ENCODE results near the gene ANKRD39. TPM values are rescaled to one million over a fixed set of nuclear protein-coding genes. Genes with fewer than 3 reads are reported as not detected.

Gene ANKRD39
- total RNA-seq, 2 donors from 2014 or later: 11.9 to 12.4 TPM

DNA sequence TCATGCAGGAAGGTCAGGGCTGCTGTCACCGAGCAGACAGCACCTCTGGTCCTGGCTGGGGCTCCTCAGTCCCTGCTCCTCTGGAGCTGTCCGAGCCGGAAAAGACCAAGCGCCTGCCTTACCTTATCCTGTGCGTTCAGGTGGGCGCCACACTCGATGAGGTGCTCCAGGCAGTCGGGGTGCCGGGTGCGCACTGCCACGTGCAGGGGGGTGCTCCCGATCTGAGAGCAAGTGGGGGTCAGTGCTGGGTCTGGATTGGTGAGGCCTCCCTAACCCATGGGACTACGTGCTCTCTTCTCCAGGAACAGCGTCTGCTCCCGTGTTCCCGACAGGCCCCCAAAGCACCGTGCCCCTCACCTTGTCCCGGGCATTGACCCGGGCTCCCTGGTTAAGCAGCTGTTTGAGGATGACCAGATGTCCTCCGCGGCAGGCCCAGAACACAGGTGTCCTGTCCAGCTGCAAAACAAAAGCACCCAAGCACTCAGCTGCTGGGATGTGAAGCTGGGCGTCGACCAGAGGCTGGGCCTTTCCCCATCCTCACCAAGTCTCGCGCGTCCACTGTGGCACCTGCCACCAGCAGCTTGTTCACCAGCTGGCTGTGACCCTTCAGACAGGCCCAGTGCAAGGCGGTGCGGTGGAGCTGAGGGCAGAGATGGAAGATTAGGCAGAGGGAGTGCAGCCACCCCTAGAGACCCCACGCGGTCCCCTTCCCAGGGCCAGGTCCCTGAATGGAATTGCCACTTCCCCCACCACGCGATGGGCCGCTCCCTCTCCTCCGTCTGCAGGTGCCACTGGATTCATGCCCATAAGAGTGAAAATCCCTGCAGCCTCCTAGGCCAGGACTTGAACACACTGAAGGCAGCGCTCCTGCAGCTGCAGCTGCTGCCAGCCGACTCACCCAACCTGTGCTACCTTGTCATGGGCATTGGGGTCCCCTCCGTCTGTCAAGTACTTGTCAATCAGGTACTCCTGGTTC lies 17.7 kb downstream of the ANKRD39 start:
- intact Hi-C loops (cut with DNase I): no loop called here
- ATAC-seq: no peak
- no peak for DNase-seq

DNA sequence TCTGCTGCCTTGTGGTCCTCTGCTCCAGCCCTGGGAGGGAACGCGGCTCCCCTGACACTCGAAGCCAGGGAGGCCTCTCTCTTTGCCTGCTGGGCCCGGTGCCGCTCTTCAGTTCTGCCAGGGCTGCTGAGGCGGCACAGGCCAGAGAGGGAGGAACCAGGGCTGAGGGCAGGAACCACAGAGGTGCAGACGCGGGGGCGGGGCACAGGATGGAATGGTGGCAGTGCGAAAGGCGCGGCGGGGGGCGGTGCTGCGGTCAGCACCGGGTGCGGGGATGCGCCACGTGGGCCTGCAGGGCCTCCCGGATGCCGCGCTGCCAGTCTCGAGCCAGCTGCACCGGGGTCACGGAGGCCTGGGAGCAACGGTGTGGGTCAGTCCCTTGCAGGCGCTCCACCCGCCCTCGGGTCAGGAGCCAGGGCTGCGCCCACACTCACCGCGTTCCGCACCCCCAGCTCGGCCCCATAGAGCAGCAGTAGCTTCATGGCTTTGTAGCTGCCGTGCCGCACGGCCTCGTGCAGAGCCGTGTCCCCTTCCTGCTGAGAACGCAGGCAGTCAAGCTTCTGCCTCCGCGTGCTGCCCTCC lies 18.4 kb downstream of the ANKRD39 start:
- DNase-seq: peak; percentile 65
- intact Hi-C loops (cut with DNase I): no loop called here
- peak; percentile 47 for ATAC-seq

DNA sequence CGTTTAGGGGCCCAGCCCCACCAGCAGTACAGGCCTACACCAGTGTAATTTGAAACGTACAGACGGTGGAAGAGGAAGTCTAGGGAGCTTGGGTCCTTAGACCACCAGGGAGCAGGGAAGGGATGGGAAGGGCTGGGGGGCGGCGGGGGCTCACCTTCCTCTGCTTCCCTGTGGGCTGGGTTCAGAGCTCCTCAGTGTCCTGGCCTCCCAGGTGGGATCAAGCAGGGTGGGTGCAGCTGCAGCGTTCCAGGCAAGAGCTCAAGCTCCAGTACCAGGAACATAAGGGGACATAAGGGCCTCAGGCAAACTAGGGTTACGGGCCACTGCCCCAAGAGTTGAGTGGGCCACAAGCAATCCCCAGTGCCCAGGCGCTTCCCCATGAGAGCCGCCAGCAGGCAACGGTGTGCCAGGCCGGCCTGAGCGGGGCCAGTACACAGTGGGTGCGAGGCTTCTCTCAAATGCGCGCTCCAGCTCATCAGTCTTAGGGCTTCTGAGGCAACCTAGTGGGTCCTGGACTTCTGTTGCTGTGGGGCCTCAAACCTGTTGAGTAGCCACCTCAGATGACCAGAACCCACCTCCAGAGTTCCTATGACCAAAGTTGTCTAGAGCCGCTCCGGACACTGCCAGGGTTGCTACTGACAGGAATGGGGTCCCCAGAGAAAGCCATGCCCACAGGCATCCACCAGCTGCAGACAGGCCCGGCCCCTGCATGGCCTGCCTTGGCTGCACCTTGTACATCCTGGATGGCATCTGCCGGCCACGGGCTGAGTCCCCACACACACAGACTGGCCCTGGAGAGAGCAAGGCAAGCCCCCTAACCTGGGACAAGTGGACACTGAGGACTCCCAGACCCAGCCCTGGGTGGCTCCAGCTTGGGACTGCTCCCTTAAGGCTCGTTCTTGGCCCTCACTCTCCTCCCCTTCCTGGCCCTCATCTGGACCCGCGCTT lies 19.2 kb downstream of the ANKRD39 start:
- intact Hi-C loops (cut with DNase I): no loop called here
- ATAC-seq (no peak), DNase-seq (no peak)

DNA sequence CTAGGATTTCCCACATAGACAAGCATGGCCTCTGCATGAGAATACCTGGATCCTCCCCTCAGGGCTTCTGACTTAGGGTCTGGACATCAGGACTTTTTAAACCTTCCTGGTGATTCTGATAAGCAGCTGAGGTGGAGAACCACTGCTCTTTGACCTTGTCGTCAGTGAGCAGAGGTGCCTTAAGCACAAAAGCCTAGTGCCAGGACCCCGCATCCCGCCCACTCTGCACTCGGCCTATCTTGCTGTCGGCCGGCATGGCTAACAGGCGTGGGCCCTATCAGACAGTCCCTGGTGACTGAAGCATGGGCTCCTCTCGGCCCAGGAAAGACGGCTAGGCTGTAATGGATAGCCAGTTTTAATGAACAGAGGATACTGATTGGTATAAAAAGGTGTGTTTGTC lies 20.2 kb downstream of the ANKRD39 start:
- no peak for ATAC-seq
- DNase-seq: no peak
- intact Hi-C loops (cut with DNase I): no loop called here

DNA sequence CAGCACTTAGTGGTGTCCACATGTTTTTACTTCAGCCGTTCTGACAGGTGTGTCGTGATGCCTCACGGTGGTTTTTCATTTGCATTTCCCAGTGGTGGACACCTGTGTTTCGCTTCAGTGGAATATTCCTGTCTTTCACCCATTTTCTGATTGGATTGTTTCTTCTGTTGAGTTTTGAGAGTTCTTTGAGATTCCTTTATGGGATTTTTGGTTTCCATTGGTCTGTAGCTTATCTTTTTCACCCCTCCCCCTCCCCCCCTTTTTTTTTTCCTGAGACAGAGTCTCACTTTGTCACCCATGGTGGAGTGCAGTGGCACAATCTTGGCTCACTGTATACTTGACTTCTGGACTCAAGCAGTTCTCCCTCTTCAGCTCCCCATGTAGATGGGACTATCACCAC lies 22.0 kb downstream of the ANKRD39 start:
- no peak for ATAC-seq
- intact Hi-C loops (cut with DNase I): no loop called here
- DNase-seq: no peak

DNA sequence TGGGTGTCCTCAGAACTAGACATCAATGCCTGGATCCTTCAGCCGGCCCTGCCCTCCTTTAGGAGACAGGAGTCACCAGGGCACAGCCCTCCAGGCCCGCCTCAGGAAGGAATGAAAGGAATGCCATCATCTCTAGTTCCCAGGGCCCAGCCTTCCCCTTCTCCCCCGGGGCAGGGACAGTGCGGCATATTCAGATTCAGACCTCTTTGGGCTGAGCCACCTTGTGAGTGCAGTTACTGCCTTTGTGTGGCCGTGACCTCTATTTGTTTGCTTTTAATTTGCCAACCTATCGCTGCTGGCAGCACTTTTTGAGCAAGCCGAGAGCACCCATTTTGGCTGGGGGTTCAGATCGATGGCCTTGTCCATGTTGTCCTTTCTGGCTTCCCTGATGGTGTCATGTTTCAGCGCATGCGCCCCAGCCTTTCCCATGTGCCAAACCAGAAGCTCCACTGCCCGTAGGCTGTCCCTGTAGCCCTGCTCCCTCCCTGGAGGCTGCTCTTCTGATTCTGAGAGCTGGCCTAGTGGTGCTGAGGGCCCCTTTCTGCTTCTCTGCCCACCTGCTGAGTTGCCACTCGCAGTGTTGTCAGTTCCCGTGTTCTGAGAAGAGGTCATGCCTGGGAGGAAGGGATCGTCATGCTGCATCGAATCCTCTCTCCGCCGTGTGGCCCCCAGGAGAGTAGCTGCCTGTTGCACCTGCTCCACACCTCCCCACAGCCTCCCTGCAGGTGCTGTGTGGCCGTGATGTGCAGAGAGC lies 24.9 kb downstream of the ANKRD39 start:
- DNase-seq: peak; percentile 69
- peak; percentile 66 to 83 for ATAC-seq
- intact Hi-C loops (cut with DNase I): no loop called here

DNA sequence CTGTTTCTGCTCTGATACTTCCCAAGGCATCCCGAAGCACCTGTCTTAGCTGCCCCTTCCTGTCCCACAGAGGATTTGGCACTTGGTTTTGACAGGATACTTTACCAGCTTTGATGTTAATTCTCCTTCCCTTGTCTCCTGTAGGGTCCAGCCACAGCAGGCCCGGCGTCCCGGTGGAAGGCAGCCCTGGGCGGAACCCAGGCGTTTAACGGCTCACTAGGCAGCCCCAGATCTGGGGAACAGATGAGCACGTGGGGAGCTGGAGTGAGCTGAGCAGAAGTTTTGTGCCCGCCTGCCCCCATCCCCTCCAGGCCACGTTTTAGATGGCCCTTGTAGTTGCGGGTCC lies 25.4 kb downstream of the ANKRD39 start:
- no peak for DNase-seq
- peak in 1 of 2 donors; percentile 3 for ATAC-seq
- intact Hi-C loops (cut with DNase I): no loop called here

DNA sequence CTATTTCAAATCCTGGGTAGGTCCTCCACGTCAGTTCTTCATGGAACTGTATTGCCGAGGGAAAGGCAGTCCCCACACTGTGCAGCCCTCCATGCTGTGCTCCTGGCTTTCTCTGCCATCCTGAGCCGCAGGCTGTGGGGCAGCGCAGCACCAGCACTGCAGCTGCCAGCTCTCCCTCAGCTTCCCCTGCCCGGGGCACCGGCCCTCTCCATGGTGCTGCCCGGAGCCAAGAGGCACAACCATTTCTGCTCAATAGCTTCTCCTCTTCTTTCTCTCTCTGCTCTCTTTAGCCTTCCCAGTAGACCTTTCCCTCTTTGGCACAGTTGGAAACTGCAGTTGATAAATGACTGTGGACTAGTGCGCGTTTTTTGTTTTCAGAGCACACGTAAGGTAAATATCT lies 26.1 kb downstream of the ANKRD39 start:
- ATAC-seq (peak; percentile 63 to 70), DNase-seq (no peak)
- intact Hi-C loops (cut with DNase I): no loop called here

DNA sequence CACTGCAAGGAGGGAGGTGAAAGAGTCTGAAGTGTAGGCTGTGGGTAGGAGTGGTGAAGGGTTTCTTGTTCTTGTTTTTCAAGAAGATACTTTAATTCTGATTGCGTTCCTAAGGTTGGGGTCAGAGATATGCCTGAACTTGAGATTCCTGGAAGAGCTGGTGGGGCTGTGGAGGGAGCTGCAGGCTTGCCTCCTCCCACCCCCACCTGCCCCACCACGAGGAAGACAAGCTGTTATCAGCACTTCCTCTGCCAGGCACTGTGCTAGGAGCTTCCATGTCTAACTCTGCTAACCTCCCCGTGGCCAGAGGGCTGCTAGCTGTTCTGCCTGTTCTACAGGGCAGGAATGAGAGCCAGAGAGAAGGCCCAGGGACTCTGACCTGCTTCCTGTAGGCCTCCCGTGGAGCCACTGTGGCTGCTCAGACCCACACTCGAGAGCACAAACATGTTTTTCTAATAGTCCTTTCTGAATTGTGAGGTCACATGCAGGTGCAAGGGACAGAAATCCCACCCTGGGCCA lies 27.7 kb downstream of the ANKRD39 start:
- no peak for DNase-seq
- intact Hi-C loops (cut with DNase I): no loop called here
- ATAC-seq: no peak

DNA sequence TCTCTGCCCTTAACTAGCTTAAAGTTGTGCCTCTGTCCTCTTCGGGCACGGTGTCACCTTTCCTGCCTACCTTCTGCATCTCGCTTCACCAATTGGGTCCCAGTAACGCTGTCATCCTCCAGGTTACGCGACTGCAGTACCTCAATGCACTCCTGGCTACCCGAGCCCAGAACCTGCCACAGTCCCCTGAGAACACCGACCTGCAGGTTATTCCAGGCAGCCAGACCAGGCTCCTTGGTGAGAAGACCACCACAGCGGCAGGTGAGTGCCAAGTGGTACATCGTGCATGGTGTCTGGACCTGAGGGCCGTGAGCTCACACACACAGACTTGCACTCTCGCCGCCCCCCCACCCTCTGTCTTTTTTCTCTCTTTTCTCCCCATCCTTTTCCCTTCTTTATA lies 28.9 kb downstream of the ANKRD39 start:
- no peak for DNase-seq
- intact Hi-C loops (cut with DNase I): no loop called here
- ATAC-seq: no peak

DNA sequence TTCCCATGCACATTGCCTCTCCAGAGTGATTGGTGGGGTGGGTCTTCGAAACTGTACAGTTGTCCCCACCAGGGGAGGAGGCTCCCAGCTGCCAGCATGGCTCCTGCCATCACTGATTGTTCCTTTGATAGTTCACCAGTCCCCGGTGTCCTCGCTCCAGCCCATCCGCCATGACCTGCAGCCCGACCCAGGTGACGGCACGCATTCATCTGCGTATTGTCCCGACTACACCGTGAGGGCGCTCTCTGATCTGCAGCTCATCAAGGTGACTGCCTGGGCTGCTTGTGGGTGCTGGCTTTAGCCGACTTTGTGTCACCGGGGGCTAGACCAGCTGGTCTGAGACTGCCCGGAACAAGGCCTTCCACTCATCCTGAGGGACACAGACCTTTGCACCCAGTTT lies 29.4 kb downstream of the ANKRD39 start:
- DNase-seq (no peak), ATAC-seq (no peak)
- intact Hi-C loops (cut with DNase I): no loop called here

DNA sequence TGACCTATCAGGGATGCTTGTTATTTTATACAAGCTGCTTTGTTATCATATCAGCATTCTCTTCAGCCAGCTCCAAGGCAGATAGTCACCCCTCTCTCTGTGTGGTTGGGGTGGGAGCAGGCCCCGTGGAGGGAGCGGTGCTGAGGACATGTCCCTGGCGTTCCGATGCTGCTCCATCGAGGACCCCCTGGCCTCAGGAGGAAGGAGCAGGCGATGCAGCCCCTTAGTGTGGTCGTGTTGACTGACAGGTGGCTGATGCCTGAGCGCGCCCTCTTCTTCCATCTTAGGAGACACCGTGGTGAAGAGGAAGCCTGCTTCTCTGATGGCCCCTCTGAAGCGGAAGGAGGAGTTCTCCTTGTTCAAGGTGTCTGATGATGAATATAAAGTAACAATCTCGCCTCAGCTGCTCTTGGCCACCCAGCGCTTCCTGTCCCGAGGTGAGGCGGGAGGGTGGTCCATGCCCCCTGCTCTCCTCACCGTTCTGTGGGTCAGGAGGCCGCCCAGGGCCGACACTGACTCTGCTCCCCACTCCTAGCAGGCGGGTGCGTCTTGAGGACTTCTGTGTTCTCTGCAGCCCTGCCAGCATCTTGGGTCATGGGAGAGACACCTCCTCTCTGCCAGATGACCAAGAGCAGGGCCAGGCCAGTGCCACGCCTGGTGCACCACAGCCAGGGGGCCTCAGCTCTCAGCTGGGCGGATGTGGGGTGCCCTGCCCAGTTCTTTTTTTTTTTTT lies 31.1 kb downstream of the ANKRD39 start:
- no peak for DNase-seq
- ATAC-seq: no peak

DNA sequence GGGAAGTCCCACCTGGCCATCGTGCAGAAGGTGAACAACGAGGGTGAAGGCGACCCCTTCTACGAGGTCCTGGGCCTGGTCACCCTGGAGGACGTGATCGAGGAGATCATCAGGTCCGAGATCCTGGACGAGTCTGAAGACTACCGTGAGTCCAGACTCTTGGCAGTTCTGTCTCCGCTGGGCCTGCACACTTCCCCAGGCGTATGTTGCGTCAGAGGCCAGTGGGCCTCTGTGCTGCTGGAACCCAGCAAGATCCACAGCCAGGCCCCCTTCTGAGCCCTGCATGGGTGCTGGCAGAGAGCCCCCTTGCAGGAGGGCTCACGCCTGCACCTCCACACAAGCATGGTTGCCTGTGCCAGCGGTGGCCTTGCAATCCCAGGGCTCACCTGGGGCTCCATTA lies 32.8 kb downstream of the ANKRD39 start:
- intact Hi-C loops (cut with DNase I): no loop called here
- ATAC-seq: no peak
- no peak for DNase-seq

More for the DNA sequence above, 31.1 kb downstream of the ANKRD39 start:
- intact Hi-C loops (cut with DNase I): no loop called here

DNA sequence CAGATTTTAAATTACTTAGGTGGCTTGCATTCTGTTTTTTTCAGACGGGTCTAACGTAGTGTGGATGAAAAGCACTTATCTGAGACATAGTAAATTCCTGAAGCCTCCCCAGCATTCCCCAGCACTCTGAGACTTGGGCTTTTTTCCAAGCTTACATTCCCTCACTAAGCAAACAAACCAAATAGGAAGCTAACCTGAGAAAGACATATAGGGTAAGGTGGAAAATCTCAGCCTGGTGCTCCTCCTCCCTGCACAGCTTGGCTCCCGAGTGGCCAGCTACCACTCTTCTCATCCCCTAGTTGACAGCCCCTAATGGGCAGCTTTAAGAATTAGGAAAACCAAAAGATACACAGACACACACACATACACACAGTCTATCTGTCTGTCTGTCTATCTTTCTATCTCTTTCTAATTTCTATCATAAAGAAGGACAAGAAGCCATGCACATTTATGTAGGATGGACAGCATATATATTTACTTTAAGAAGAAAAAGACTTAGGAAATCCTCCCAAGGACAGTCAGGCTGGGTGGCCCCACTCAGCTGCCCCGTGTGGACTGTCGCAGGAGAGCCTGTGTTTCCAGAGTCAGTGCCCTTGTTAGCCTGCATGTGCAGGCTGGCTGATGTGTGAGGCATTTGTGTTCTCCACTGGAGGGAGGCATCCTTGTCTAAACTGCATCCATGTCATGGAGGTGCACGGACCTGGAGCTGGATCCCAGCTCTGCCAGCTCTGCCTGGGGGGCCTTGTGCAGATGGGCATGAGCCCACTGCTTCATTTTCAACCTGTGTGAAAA lies 33.5 kb downstream of the ANKRD39 start:
- intact Hi-C loops (cut with DNase I): no loop called here
- DNase-seq: no peak
- peak in 1 of 2 donors; percentile 55 for ATAC-seq

DNA sequence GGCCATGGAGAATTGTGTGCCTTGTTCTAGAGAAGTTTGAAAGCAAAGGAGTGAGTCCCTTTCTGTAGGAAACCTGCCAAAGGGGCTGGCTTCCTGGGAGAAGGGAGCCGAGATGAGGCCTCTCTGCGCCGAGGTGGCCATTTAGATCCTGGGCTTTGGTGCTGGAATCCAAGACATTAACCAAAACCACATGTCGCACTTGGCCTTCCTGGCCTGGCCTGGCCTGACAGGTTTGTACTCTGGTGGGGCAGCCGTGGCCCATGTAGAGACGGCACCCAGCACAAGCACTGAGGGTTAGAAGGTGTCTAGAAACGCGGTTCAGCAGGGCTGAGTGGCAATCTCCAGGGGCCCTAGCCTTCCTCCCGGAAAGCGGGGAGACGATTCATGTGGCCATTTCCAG lies 34.6 kb downstream of the ANKRD39 start:
- intact Hi-C loops (cut with DNase I): no loop called here
- ATAC-seq: no peak
- no peak for DNase-seq

DNA sequence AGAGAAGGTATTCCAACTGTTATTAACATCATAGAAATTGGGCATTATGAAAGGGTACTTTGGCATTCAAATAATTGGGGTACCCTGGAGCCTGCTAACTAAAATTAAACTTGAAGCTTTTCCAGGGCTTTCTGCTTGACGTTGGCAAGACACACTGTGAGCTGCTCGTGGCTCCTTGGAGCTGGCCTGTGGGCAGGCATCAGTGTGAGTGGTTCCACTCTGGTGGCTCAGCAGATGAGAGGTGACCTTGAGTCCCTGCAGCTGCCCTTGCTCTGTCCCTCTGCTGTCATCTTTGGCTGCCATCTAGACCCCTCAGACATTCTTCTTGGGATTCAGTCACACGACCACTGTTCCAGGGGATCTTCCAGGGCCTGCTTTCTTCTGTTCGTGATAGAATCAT lies 35.0 kb downstream of the ANKRD39 start:
- intact Hi-C loops (cut with DNase I): no loop called here
- DNase-seq (no peak), ATAC-seq (peak in 1 of 2 donors; percentile 12)

DNA sequence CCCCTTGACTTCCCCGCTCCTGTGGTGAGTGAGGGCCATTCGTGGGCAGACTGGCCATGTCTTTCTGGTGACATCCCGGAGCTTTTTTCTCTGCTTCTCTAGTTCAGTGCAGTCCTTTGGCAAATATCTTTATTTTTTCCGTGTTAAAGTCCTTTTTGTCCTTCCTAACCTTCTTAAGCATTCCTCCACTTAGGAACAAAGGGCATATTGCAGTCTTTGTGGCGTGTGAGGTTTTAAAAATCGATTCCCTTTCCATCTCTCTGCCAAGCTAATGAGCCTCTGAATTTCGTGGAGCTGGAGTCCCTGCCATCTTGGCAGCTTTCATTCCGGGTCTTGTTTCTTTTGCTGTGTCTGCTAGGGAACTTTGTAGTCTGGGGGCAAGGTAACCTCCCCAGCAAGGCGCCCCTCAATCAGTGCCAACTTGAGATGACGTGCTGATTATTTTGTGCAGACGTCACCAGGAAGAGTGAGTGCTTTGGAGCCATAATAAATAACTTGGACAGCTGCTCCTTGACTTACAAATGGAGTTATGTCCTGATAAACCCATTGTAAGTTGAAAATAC lies 36.6 kb downstream of the ANKRD39 start:
- ATAC-seq: no peak
- intact Hi-C loops (cut with DNase I): no loop called here
- DNase-seq: no peak
